Kidney epithelial cell (primary cell): ENCODE results near the gene DISC1. TPM values are rescaled to one million over a fixed set of nuclear protein-coding genes. Genes with fewer than 3 reads are reported as not detected.

Source experiments
- DNase-seq: peaks from one replicate; pipeline ENCODE4 v3.0.0-alpha.2; 2010; ENCODE audit warnings: low read depth
- H3K27me3 ChIP-seq: 2 replicates; pipeline ENCODE4 v1.6.0; 2011; ENCODE audit warnings: low read length; ENCODE audit not compliant: control insufficient read depth, insufficient read depth
- H3K36me3 ChIP-seq: 2 replicates; pipeline ENCODE4 v1.5.1; 2011; ENCODE audit warnings: low read length; ENCODE audit not compliant: control insufficient read depth, insufficient read depth
- H3K4me3 ChIP-seq: 2 replicates; pipeline ENCODE4 v1.5.1; 2011; ENCODE audit warnings: low read depth, mild to moderate bottlenecking, control low read depth, low read length
- CTCF ChIP-seq: IDR thresholded peaks from 2 replicates; pipeline ENCODE4 v1.5.1; 2011; ENCODE audit warnings: mild to moderate bottlenecking, moderate library complexity, low read length, control low read depth, inconsistent platforms; ENCODE audit not compliant: insufficient read depth, poor library complexity, severe bottlenecking
- total RNA-seq: library from RNA; depleted of rRNA; stranded (reverse); fragments of >200 nt; gene quantifications from 2 replicates; pipeline ENCODE4 v1.2.3, GENCODE V29; 2015

DISC1 gene
- total RNA-seq, 1 donor from 2014 or later = 5.8 TPM

DNA sequence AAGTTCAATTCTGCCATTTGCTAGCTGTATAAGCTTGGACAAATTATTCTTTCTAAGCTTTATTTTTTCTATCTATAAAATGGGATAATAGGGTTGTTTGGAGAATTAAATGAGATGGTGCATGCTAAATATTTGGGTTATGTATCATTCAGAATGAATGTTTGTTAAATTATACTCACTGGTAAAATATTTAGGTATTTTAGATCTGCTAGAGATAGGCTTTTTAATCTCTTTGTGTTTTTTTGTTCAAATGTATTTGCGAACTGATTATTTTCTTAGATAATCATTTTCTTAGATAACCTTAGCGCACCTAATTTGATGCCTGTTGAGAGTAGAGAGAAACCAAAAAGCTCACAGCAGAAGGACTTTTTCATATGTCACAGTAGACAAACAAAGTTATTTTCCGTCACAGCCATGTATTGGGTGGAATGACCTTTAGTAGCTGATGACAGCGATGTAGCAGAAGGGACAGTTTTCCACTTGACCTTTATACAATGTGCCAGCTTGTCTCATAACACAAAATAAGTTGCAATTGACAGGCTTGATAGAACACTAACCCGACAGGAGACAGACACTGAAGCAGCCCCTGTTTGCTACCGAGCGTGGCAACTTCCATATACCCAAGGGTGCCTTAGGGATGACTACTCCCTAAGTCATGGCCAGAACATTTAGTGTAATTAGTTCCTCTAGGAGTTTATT lies 93.0 kb downstream of the DISC1 start:
- Histone ChIP-seq H3K36me3 (no peaks in the 10 kb centered on the region), H3K27me3 (no peaks in the 10 kb centered on the region), H3K4me3 (no peak overlapping the region)
- TF ChIP-seq CTCF = no peak
- DNase-seq = no peak

DNA sequence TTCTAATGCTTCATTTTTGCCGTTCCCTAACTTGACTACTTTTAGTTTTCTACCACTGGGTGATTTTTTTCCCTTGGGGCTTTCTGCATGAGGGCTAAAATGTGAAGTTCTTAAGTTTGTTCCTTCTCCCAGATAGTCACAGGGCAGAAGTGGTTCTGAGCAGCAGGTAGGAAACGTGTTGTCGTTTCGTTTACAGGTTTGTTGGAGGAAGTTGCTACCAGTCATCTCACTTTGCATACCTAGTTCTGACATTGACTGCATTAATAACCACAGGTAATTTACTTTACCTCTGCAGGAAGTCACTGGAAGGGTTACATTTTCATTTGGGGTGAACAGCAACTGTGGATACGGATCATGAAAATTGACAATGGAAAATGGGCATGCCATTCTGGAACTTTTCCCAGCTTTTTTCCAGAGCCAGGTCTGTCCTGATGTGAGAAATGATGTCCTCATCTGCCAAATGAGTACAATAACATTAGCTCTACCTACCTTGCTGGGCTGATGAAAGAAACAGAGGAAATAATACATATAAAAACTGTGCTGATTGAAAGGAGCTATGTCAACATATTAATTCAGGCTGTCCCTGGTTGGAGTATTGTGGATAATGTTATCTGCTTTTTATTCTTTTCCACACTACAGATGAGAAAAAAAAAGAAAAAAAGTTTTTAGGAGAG lies 94.2 kb downstream of the DISC1 start:
- DNase-seq = no peak
- no peak overlapping the region for H3K4me3 ChIP-seq
- no peaks in the 10 kb centered on the region for H3K27me3 ChIP-seq
- no peak for TF ChIP-seq CTCF
- no peaks in the 10 kb centered on the region for H3K36me3 ChIP-seq

GRCh38 chr1:231721436-231721835 lies 94.8 kb downstream of the DISC1 start:
- H3K36me3 ChIP-seq = no peaks in the 10 kb centered on the region
- no peaks in the 10 kb centered on the region for H3K27me3 ChIP-seq
- no peak overlapping the region for H3K4me3 ChIP-seq
- TF ChIP-seq CTCF = no peak
- DNase-seq = no peak

DNA sequence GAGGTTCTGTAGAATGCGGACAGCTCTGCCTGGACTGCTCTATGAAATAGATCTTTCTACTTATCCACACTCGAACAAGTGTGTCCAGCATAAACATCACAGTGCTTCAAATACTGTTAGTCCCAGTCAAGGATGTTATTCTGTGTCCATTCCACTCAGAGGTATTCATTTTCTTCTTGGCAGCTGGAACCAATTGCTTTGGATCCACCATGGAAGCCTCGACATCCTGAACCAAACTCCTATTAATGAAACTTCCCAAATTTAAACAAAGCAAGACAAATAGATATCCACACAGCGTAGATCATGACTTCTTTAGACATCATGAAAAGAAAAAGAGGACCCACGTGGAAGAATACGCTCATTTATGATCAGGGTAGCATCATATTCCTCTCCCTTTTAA lies 95.8 kb downstream of the DISC1 start:
- H3K36me3 ChIP-seq = no peaks in the 10 kb centered on the region
- H3K4me3 ChIP-seq = no peak overlapping the region
- DNase-seq = no peak
- TF ChIP-seq CTCF = no peak
- H3K27me3 ChIP-seq = no peaks in the 10 kb centered on the region

DNA sequence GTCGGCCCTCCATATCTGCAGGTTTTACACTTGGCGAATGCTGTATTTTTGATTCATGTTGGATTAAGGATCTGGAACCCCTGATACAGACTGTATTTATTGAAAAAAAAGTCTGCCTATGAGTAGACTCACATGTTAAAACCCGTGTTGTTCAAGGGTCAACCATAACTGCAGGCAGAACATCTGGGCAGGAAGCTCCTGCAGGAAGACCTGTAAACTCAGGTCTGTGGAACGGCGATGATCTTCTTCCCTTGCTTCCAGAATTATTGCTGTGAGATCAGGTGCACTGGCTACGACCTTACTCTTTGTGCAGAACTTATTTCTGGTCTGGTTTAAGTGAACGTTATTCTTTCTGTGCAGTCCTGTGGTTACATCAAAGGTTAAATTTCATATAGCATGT lies 96.6 kb downstream of the DISC1 start:
- DNase-seq = no peak
- H3K4me3 ChIP-seq = no peak overlapping the region
- no peaks in the 10 kb centered on the region for H3K27me3 ChIP-seq
- H3K36me3 ChIP-seq = no peaks in the 10 kb centered on the region
- no peak for TF ChIP-seq CTCF
